Activated T-cell treated with anti-CD3 and anti-CD28 coated beads for 24 hours (primary cell): Measurements from ENCODE around the gene NTN1.

ENCODE experiments used
- DNase-seq: peaks from one replicate; pipeline ENCODE4 v3.0.0-alpha.2; 2020; ENCODE audit warnings: low read depth

The NTN1 gene

DNA sequence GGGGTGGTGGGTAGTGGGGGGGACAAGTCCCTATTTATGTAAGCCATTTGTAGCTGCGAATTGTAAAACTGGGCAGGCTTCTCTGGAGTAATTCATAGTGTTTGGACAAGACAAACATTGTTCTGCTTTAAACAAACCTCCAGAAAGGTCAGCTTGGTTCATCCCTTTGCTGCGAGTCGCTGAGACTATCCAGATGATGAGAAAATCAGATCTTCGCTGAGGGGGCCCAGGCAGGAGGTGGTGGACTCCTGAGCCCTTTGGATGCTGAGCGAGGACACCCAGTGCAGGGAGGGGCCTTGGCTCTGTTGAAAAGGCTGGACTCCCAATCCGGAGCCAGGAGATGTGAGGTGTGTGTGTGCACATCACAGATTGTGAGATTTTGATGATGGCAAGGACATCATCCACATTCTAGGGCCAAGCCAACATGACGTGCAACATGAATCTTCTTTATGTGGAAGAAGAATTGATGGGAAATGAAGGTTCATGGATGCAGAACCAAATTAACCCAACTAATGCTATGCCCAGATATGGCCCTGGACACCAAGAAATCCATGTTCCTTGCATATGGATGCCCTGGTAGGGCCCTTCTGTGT, 15.0 kb upstream of the NTN1 start:
- no peak for DNase-seq

DNA sequence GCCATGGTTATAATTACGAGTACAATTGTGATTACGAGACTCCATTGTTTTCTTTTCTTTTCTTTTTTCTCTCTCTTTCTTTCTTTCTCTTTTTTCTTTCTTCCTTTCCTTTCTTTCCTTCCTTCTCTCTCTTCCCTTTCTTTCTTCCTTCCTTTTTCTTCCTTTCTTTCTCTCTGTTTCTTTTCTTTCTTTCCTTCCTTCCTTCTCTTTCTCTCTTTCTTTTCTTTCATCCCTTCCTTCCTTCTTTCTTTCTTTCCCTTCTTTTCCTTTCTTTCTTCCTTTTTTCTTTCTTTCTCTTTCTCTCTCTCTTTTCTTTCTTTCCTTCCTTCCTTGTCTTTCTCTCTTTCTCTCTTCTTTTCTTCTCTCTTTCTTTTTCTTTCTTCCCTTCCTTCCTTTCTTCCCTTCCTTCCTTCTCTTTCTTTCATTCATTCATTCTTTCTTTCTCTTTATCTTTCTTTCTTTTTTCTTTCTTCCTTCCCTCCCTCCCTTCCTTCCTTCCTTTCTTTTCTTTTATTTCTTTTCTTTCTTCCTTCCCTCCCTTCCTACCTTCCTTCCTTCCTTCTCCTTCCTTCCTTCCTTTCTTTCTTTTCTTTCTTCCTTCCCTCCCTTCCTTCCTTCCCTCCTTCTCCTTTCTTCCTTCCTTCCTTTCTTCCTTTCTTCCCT, 14.1 kb upstream of the NTN1 start:
- DNase-seq: no peak

DNA sequence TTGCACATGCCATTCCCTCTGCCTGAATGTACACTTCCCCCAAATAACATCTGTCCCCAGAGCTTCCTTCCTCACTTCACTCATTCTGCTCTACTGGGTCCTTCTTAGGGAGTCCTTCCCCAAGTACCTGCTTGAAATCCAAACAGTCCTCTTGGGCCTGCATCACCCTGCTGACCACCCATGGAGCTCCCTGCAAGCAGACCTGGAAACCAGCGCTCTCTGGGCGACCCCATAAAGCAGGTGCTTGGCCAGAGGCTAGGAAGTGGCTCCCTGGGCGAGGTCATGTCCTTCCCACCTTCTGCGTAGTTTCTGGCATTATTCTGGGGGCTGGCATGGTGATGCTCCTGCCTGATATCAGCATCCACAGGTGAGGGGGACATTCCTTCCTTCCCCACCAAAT, 12.2 kb upstream of the NTN1 start:
- no peak for DNase-seq

DNA sequence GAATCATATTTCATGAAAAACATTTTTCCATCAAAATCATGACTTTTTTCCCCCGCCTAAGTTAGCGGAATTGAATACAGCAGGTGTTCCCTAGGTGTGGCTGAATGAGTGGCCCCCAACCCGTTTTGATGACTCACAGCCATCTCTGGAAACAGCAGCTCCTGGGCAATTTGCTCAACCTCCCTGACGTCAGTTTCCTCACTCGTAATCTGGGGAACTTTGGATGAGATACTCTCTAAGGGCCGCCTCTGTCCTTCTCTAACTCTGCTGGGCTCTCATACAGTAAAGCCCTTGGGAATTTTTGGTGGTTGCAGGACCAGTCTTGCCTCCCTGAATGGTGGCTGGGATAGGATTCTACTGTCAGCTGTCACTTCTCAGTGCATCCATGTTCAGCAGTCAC, 11.6 kb upstream of the NTN1 start:
- DNase-seq: no peak

DNA sequence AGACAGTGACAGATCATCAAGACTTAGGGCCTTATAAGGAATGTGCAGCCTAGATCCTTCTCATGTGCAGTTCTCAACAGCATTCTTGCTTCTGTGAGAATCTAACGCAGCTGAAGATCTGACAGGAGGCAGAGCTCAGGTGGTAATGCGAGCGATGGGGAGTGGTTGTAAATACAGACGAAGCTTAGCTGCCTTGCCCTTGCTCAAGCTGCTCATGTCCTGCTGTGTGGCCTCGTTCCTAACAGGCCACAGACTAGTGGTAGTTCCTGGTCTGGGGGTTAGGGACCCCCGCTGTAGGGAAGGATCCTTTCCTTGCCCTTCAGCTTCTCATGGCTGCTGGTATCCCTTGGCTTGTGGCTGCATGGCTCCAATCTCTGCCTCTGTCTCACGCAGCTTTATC, 10.3 kb upstream of the NTN1 start:
- DNase-seq: no peak

DNA sequence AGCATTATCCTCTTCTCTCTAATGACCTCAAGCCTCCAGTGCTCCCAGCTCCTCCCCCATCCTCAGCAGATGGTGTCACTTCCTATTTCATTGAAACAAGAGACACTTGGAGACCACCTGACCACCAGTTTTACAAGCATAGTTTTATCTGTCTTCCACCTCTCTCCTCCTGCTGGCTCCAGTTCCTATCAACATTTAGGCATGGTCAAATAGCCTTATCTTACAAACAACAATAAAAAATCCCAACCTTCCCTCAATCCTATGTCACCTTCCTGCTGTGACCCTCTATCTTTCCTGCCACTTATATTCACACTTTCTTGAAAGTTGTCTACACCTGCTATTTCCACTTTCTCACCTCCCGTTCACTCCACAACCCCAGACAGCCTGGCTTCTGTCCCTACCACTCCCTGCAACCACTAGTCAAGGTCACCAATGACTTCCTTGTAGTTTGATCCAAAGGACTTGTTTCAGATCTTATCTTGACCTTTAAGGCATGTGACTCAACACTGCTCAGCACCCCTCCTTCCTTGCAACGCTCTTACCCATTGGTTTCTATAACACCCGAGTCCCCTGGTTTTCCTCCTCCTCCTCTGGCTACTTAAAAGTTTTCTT, 4.3 kb upstream of the NTN1 start:
- no peak for DNase-seq

DNA sequence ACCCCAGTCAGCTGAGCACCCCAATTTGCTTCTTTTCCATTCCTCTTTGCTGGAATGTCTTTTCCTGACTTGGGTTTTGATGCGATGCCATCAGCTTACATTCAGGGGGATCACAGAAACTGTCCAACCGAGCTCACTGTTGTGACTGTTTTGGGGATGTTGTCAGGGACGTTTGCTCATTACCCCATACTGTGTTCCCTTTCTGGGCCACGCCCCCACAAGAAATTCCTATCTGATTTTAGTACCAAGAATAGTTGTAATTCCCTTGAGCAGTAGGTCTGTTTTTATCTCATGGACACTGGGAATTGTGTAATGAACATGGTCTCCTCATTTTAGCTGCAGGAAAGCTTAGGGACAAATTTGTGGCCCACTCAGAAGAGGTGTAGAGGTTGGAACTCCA, 2.6 kb upstream of the NTN1 start:
- no peak for DNase-seq

DNA sequence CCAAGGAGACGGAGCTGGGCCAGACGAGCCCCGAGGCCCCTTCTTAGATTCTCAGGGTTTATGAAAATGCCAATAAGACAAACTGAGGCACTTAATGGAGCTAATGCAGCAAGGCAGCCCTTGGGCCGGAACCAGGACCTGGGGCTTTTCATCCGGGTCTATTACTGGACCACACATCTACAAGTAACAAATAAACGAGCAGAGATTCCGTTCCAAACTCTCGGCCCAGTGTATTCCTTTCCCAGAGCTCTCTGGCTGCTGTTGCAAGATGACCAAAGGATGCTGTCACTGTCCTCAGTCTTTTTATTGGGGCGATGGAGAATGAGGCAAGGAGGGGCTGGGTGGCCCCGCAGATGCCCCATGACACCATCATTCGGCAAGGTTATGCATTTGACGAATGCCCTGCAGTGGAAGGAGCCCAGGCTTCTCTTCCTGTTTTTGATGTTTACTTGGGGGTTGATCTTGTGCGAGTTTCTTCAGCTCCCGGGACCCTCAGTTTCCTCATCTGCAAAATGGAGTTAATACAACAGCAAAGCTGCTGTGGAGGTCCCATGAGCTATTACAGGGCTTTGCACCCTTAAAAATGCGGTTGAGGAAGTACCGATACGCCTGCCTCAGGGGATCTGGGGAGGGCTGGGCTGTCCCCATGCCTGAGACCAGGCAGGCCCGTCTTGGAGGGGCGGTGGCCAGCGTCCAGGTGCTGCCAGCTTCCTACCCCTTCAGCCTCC, 1.1 kb upstream of the NTN1 start:
- no peak for DNase-seq

DNA sequence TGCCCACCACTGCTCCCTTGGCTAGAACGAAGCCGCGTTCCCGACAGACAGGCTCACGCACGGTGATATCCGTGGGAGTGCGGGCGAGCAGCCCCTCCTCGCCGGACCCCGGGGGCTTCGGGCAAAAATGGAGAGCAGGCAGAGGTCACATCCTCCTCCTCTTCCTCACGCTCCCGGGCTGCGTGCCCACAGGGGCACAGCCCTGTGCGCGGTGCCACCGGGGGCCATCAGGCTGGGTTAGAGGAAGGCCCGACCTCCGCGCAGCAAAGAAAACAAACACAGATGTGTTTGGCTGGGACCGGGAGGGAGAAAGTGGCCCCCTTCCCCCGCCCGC, 519 bp upstream of the NTN1 start:
- no peak for DNase-seq

DNA sequence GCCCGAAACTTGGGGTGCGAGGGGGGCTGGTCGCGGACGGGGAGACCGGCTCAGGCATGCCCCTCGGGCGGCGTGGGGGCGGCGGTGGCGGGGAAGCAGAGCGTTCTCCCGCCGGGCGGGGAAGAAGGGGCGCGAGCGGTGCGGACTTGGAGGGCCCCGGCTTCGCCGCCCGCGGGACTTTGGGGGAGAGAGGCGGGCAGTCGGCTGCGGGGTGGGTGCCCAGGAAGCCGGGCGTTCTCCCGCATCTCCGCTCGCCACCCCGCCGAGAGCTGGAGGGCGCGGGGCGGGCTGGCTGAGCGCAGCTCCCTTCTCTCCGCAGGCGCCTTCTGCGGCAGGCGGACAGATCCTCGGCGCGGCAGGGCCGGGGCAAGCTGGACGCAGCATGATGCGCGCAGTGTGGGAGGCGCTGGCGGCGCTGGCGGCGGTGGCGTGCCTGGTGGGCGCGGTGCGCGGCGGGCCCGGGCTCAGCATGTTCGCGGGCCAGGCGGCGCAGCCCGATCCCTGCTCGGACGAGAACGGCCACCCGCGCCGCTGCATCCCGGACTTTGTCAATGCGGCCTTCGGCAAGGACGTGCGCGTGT, 772 bp downstream of the NTN1 start:
- no peak for DNase-seq

DNA sequence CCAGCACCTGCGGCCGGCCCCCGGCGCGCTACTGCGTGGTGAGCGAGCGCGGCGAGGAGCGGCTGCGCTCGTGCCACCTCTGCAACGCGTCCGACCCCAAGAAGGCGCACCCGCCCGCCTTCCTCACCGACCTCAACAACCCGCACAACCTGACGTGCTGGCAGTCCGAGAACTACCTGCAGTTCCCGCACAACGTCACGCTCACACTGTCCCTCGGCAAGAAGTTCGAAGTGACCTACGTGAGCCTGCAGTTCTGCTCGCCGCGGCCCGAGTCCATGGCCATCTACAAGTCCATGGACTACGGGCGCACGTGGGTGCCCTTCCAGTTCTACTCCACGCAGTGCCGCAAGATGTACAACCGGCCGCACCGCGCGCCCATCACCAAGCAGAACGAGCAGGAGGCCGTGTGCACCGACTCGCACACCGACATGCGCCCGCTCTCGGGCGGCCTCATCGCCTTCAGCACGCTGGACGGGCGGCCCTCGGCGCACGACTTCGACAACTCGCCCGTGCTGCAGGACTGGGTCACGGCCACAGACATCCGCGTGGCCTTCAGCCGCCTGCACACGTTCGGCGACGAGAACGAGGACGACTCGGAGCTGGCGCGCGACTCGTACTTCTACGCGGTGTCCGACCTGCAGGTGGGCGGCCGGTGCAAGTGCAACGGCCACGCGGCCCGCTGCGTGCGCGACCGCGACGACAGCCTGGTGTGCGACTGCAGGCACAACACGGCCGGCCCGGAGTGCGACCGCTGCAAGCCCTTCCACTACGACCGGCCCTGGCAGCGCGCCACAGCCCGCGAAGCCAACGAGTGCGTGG, 1.5 kb downstream of the NTN1 start:
- DNase-seq: no peak

DNA sequence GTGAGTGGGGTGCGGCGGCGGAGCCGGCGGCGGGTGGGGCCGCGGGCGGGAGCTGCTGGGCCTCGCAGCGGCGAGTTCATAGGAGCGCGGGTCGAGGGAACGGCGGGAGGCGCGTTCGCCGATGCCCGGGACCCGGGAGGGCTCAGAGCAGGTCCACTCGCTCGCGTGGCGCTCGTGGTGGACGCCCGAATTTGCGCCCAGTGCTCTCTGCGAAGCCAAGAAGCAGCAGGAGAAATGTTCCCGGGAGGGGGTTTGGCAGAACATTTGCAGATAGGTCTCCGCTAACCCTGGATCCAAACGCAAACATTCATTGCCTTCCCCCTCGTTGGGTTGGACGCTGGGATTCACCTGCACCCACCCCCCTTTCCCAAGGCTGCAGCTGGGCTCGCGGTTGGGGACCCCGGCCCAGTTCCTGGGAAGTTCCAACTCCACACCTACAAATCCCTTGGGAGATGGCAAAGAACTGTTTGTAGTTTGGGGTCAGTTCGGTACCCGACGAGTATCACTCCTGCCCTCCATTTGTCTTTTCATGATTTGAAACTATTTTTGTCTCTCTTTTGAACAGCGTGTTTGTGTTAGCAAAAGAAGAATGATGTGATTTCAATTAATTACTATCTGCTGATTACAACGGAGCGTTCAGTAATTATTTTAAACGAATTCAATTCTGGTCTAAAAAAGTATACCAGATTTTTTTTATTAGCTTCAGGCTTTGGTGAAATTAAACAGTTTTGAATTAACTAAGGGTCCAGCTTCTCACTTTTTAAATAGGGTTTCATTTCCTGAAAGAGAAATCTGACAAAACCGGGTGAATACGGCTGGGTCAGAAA, 2.3 kb downstream of the NTN1 start:
- no peak for DNase-seq

DNA sequence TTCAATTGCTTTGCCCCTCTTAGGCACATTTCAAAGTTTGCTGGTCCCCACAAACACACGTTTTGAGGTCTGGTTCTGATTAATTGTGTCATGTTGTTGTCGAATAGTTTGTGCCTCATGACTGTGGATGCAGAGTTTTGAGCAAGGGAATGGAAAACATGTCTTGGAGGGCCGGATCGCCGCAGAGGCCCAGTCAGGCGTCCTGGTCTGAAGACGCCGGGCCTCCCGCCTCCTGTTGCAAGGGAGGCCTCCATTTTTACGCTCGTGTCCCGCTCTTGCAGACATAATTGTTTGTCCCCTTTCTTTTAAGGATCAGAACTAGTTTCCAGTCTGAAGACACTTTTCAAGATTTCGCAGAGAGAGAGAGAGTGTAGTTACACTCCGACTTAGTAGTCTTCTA, 3.2 kb downstream of the NTN1 start:
- no peak for DNase-seq

DNA sequence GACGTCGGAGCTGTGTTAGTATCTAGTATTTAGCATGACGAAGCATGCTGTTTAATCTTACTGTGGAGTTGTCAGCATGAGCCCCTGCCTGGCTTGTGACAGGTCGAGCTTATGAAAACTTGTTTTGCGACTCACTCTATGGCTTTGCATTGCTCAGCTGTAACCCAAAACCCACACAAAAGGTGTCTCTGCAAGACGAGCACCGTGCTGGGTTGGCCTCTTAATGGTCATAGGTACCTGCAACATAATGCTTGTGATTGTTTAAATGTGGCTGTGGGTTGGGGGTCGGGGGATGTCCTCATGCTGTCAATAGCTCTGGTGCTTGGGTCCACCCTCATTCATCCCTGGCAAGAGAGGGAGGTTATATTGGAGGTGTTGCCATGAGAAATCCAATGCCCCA, 5.4 kb downstream of the NTN1 start:
- no peak for DNase-seq

DNA sequence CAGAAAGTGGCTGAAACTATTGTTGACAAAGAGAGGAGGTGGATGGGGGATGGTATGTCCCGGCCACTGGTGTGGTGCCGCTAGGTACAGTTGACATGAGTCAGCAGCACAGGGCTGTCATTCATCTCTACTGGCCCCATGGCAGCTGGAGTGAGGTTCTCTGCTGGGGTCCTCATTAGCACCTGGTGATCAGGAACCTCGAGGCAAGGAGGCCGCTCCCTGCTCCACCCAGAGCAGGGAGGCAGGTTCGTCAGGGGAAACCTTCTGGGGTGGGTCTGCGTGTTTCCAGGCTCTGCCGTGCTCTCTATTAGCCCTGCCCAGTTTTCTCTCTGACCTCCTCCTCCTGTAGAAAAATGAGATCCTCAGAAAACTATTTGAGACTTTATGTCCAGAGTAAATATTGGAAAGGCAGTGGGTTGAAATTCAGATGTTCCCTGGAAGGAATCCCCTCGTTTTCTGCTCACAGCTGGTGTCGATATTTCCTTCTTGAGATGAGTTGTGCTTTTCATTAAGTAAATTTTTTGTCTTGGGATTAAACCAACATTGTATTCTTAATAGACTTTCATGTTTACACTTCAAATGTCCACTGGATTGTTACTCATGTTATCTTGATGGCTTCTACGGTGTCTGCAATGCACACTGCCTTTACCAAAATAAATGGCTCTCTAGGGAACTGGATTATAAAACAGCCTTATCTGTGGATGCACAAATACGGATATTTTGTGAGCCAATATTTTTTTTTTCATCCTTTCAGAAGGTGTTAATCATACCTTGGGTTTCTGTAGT, 7.1 kb downstream of the NTN1 start:
- DNase-seq: no peak

DNA sequence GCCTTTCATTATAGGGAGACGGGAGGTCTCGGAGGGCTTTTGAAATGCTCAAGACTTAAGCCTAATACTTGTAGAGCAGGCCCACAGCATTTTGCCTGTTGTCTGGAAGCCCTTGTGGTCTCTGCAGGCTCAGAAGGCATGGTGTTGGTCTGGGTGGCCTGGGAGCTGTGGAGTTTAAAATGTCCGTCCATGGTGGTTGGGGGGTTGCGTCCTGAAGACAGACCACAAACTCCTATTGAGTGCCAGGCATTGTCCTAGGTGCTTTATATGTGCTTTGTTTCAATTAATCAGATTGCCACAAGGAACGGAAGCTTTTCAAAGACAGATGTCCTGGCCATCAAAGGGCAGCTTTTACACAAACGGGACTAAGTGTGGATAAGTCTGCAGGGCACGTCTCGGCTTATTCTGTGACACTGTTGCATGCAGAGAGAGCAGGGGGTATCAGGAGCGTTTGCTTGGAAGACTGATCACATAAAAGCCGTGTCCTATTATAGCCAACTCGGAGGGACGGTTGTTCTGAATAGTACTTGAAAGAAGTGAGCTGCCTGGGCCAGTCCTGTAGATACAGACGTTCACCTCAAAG, 7.8 kb downstream of the NTN1 start:
- no peak for DNase-seq

DNA sequence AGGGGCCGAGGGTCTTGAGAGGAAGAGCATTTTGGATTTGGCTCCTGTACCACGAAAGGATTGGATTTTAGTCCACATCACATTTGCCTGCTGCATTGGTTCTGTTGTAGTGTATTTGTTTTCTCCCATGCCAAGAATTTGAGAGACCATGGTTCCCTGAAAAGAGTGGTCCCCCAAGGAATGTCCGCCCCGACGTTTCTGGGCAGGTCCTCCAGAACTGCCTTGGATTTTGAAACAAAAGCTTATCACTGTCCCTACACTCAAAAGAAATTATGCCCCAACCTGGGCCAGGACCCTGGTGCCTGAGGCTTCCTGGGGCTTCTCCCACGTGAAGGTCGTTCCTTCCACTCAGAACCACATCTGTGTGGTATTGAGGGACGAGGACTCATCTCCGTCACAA, 10.8 kb downstream of the NTN1 start:
- no peak for DNase-seq

DNA sequence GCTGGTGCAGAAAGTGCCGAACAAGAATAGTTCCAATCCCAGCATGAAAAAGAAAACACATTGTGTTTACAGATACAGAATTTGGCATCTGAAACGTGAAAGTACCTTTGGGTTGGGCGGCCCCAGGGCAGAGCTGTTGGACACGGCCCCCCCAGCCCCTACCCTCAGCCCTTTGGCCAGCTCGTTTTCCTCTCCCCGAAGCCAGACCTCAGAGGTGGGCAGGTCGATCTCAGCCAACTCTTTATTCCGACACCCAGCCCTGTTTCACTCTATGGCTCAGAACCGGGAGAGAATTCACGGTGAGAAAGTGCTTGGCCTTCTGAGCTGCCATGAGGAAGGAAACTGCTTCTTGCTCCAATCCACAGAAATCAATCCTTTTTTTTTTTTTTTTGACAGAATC, 11.3 kb downstream of the NTN1 start:
- DNase-seq: no peak

DNA sequence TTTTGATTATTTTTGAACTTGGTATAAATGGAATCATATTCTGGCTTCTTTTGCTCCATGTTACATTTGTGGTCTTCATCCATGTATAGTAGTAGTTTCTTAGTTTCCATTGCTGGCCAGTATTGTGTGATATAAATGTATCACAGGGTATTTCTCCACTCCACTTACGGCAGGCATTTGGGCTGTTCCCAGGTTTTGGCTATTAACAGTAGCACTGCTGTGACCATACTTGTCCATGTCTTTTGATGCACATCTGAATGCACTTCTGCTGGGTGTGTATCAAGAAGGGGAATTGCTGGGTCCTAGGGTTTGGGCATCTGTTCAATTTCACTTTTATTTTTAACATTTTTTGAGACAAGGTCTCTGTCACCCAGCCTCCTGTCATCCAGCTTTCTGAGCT, 13.9 kb downstream of the NTN1 start:
- no peak for DNase-seq

DNA sequence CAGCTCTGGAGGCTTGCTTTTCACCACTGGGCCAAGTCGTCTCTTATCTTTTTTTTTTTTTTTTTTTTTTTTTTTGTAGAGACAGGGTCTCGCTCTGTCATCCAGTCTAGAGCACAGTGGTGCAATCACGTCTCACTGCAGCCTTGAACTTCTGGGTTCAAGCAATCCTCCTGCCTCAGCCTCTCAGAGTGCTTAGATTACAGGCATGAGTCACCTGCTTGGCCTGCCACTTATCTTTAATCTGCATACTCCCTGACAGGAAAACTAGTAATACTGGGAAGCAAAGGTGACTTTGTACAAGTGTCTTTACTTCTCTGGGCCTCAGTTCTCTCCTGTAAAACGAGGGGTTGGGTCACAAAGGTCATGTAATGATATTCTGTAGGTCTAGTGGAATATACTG, 15.0 kb downstream of the NTN1 start:
- no peak for DNase-seq
